GM21619 (cell line): ENCODE data around the gene SF3B2.
"Not testable (repeated sequence)": the region's sequence is repeated elsewhere in the genome, so short reads cannot be mapped to it uniquely, and the experiment has no call there.

ENCODE experiments used
- ATAC-seq: cut with Tn5 transposase; IDR thresholded peaks from one replicate; pipeline ENCODE4 v1.9.1; 2021; ENCODE audit not compliant: unreplicated experiment

SF3B2 gene

GRCh38 chr11:66106786-66107599 is 54.8 kb downstream of the SF3B2 start:
- ATAC-seq = no peak

- ATAC-seq = no peak
These were observed 55.7 kb downstream of the SF3B2 start for GRCh38 chr11:66107600-66108510.

GRCh38 chr11:66109294-66109693 is 57.1 kb downstream of the SF3B2 start:
- no peak for ATAC-seq

- ATAC-seq = no peak
These were observed 59.0 kb downstream of the SF3B2 start for GRCh38 chr11:66111158-66111557.

GRCh38 chr11:66112041-66112491 is 59.9 kb downstream of the SF3B2 start:
- no peak for ATAC-seq

- ATAC-seq = no peak
These were observed 60.7 kb downstream of the SF3B2 start for GRCh38 chr11:66112601-66113499.

- ATAC-seq = not testable (repeated sequence)
These were observed 62.8 kb downstream of the SF3B2 start for GRCh38 chr11:66114957-66115356.

GRCh38 chr11:66115638-66116301 is 63.6 kb downstream of the SF3B2 start:
- ATAC-seq = peak; percentile 56

- ATAC-seq = no peak
These were observed 64.6 kb downstream of the SF3B2 start for GRCh38 chr11:66116576-66117361.

GRCh38 chr11:66118847-66119246 is 66.7 kb downstream of the SF3B2 start:
- no peak for ATAC-seq
